Measurements from ENCODE around the gene BICC1.

Gene BICC1

GRCh38 chr10:58502956-58503355, 9.7 kb upstream of the BICC1 start:
- H3K4me1 ChIP-seq = no peaks in the 10 kb centered on the region
- in situ Hi-C loops (cut with MboI; ENCODE audit: low sequenced_read_pairs) = no loop called here
- no peak for DNase-seq (ENCODE audit: low spot score in 2 of 2)

GRCh38 chr10:58508316-58508715, 4.4 kb upstream of the BICC1 start:
- DNase-seq (ENCODE audit: low spot score in 2 of 2) = no peak
- H3K27me3 ChIP-seq (ENCODE audit: low read depth) = 0 out of 2 replicates have a peak, but pooled peaks cover 7% of the 10 kb centered on the region
- no peak overlapping the region for H3K4me3 ChIP-seq
- H3K36me3 ChIP-seq (replicated peaks) = no peaks in the 10 kb centered on the region
- H3K9me3 ChIP-seq = no peaks in the 10 kb centered on the region
- H3K4me1 ChIP-seq = peaks cover 3% of the 10 kb centered on the region; the same call in 1 of the 2 replicates
- in situ Hi-C loops (cut with MboI; ENCODE audit: low sequenced_read_pairs) = no loop called here

More at GRCh38 chr10:58502956-58503355, 9.7 kb upstream of the BICC1 start:
- Histone ChIP-seq H3K36me3 (replicated peaks) (no peaks in the 10 kb centered on the region), H3K27me3 (ENCODE audit: low read depth) (no peaks in the 10 kb centered on the region), H3K4me3 (no peak overlapping the region), H3K9me3 (no peaks in the 10 kb centered on the region)

GRCh38 chr10:58511765-58512490, 744 bp upstream of the BICC1 start:
- in situ Hi-C loops (cut with MboI; ENCODE audit: low sequenced_read_pairs) = no loop called here
- H3K27me3 ChIP-seq (ENCODE audit: low read depth) = 0 out of 2 replicates have a peak, but pooled peaks cover 7% of the 10 kb centered on the region

GRCh38 chr10:58513188-58514110, 777 bp downstream of the BICC1 start:
- in situ Hi-C loops (cut with MboI; ENCODE audit: low sequenced_read_pairs) = no loop called here
- Histone ChIP-seq H3K4me3 (peak overlapping the region; percentile 57), H3K4me1 (peaks cover 10% of the 10 kb centered on the region), H3K36me3 (replicated peaks) (no peaks in the 10 kb centered on the region), H3K9me3 (no peaks in the 10 kb centered on the region), H3K27me3 (ENCODE audit: low read depth) (0 out of 2 replicates have a peak, but pooled peaks cover 7% of the 10 kb centered on the region)
- peak in 1 of 2 experiments; percentile 62 for DNase-seq (ENCODE audit: low spot score in 2 of 2)

More at GRCh38 chr10:58511765-58512490, 744 bp upstream of the BICC1 start:
- peak overlapping the region; percentile 22 for H3K4me3 ChIP-seq
- no peaks in the 10 kb centered on the region for H3K36me3 ChIP-seq (replicated peaks)
- peak in 1 of 2 experiments; percentile 11 for DNase-seq (ENCODE audit: low spot score in 2 of 2)
- H3K4me1 ChIP-seq = peaks cover 10% of the 10 kb centered on the region
- no peaks in the 10 kb centered on the region for H3K9me3 ChIP-seq

GRCh38 chr10:58514111-58514770, 1.6 kb downstream of the BICC1 start:
- Histone ChIP-seq H3K9me3 (no peaks in the 10 kb centered on the region), H3K4me3 (peak overlapping the region; percentile 57), H3K36me3 (replicated peaks) (no peaks in the 10 kb centered on the region), H3K27me3 (ENCODE audit: low read depth) (0 out of 2 replicates have a peak, but pooled peaks cover 5% of the 10 kb centered on the region), H3K4me1 (peaks cover 10% of the 10 kb centered on the region)
- no peak for DNase-seq (ENCODE audit: low spot score in 2 of 2)
- in situ Hi-C loops (cut with MboI; ENCODE audit: low sequenced_read_pairs) = no loop called here

GRCh38 chr10:58515291-58515941, 2.7 kb downstream of the BICC1 start:
- H3K4me3 ChIP-seq = no peak overlapping the region
- H3K4me1 ChIP-seq = peaks cover 10% of the 10 kb centered on the region
- no peaks in the 10 kb centered on the region for H3K9me3 ChIP-seq
- no peaks in the 10 kb centered on the region for H3K36me3 ChIP-seq (replicated peaks)
- no peaks in the 10 kb centered on the region for H3K27me3 ChIP-seq (ENCODE audit: low read depth)
- in situ Hi-C loops (cut with MboI; ENCODE audit: low sequenced_read_pairs) = no loop called here
- no peak for DNase-seq (ENCODE audit: low spot score in 2 of 2)

- Histone ChIP-seq H3K4me3 (no peak overlapping the region), H3K4me1 (peaks cover 10% of the 10 kb centered on the region), H3K9me3 (no peaks in the 10 kb centered on the region), H3K36me3 (replicated peaks) (no peaks in the 10 kb centered on the region), H3K27me3 (ENCODE audit: low read depth) (no peaks in the 10 kb centered on the region)
- in situ Hi-C loops (cut with MboI; ENCODE audit: low sequenced_read_pairs) = no loop called here
- peak in 1 of 2 experiments; percentile 8 for DNase-seq (ENCODE audit: low spot score in 2 of 2)
Measured at GRCh38 chr10:58516119-58516518, 3.4 kb downstream of the BICC1 start.

- in situ Hi-C loops (cut with MboI; ENCODE audit: low sequenced_read_pairs) = no loop called here
- H3K27me3 ChIP-seq (ENCODE audit: low read depth) = no peaks in the 10 kb centered on the region
- no peaks in the 10 kb centered on the region for H3K36me3 ChIP-seq (replicated peaks)
- no peak overlapping the region for H3K4me3 ChIP-seq
- H3K9me3 ChIP-seq = no peaks in the 10 kb centered on the region
- DNase-seq (ENCODE audit: low spot score in 2 of 2) = no peak
- peaks cover 10% of the 10 kb centered on the region for H3K4me1 ChIP-seq
Measured at GRCh38 chr10:58516671-58517070, 4.0 kb downstream of the BICC1 start.

GRCh38 chr10:58517081-58517480, 4.4 kb downstream of the BICC1 start:
- Histone ChIP-seq H3K36me3 (replicated peaks) (no peaks in the 10 kb centered on the region), H3K9me3 (no peaks in the 10 kb centered on the region), H3K27me3 (ENCODE audit: low read depth) (no peaks in the 10 kb centered on the region), H3K4me1 (peaks cover 10% of the 10 kb centered on the region), H3K4me3 (no peak overlapping the region)
- DNase-seq (ENCODE audit: low spot score in 2 of 2) = no peak
- in situ Hi-C loops (cut with MboI; ENCODE audit: low sequenced_read_pairs) = no loop called here

- H3K4me1 ChIP-seq = peaks cover 7% of the 10 kb centered on the region; the same call in 1 of the 2 replicates
- no peaks in the 10 kb centered on the region for H3K9me3 ChIP-seq
- no peak overlapping the region for H3K4me3 ChIP-seq
- in situ Hi-C loops (cut with MboI; ENCODE audit: low sequenced_read_pairs) = no loop called here
- no peaks in the 10 kb centered on the region for H3K36me3 ChIP-seq (replicated peaks)
- no peak for DNase-seq (ENCODE audit: low spot score in 2 of 2)
- H3K27me3 ChIP-seq (ENCODE audit: low read depth) = no peaks in the 10 kb centered on the region
Measured at GRCh38 chr10:58517491-58518355, 5.1 kb downstream of the BICC1 start.

- Histone ChIP-seq H3K4me3 (no peak overlapping the region), H3K27me3 (ENCODE audit: low read depth) (no peaks in the 10 kb centered on the region), H3K9me3 (no peaks in the 10 kb centered on the region), H3K36me3 (replicated peaks) (no peaks in the 10 kb centered on the region), H3K4me1 (peaks cover 7% of the 10 kb centered on the region; the same call in 1 of the 2 replicates)
- DNase-seq (ENCODE audit: low spot score in 2 of 2) = no peak
- in situ Hi-C loops (cut with MboI; ENCODE audit: low sequenced_read_pairs) = no loop called here
Measured at GRCh38 chr10:58518775-58519174, 6.1 kb downstream of the BICC1 start.

- no peaks in the 10 kb centered on the region for H3K27me3 ChIP-seq (ENCODE audit: low read depth)
- no peaks in the 10 kb centered on the region for H3K36me3 ChIP-seq (replicated peaks)
- H3K4me1 ChIP-seq = no peaks in the 10 kb centered on the region
- H3K4me3 ChIP-seq = no peak overlapping the region
- DNase-seq (ENCODE audit: low spot score in 2 of 2) = no peak
- in situ Hi-C loops (cut with MboI; ENCODE audit: low sequenced_read_pairs) = no loop called here
- 0 out of 2 replicates have a peak, but pooled peaks cover 2% of the 10 kb centered on the region for H3K9me3 ChIP-seq
Measured at GRCh38 chr10:58529077-58529728, 16.5 kb downstream of the BICC1 start.

Measured in HAP-1 (cell line).